ENCODE results near the gene MCM7. TPM values are rescaled to one million over a fixed set of nuclear protein-coding genes. Genes with fewer than 3 reads are reported as not detected.

MCM7 gene
- total and polyA plus RNA-seq, 2 of the 13 experiments (the other 11 are each of a cell fraction or from before 2014, with no cell fraction given): 84.5 to 214 TPM

DNA sequence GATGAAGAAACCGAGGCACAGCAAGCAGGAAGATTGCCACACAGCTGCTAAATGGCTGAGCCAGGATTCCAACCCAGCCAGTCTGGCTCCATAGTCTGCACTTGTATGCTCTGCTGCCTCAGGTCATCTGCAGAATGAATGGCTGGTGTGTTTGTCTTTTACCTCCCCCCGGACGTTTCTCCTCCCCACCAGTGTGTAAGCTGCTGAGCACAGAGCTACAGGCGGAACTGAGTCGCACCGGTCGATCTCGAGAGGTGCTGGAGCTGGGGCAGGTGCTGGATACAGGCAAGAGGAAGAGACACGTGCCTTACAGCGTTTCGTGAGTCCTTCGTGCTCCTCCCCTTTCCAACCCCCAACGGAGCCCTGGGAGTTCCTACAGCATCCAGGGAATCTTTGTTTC is 20.9 kb upstream of the MCM7 start (continued):
- TF ChIP-seq, protein P1, sequence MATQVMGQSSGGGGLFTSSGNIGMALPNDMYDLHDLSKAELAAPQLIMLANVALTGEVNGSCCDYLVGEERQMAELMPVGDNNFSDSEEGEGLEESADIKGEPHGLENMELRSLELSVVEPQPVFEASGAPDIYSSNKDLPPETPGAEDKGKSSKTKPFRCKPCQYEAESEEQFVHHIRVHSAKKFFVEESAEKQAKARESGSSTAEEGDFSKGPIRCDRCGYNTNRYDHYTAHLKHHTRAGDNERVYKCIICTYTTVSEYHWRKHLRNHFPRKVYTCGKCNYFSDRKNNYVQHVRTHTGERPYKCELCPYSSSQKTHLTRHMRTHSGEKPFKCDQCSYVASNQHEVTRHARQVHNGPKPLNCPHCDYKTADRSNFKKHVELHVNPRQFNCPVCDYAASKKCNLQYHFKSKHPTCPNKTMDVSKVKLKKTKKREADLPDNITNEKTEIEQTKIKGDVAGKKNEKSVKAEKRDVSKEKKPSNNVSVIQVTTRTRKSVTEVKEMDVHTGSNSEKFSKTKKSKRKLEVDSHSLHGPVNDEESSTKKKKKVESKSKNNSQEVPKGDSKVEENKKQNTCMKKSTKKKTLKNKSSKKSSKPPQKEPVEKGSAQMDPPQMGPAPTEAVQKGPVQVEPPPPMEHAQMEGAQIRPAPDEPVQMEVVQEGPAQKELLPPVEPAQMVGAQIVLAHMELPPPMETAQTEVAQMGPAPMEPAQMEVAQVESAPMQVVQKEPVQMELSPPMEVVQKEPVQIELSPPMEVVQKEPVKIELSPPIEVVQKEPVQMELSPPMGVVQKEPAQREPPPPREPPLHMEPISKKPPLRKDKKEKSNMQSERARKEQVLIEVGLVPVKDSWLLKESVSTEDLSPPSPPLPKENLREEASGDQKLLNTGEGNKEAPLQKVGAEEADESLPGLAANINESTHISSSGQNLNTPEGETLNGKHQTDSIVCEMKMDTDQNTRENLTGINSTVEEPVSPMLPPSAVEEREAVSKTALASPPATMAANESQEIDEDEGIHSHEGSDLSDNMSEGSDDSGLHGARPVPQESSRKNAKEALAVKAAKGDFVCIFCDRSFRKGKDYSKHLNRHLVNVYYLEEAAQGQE (IDR thresholded peaks at IDR 0.05; ENCODE audit: borderline replicate concordance in 1 of 2, low read depth in 1 of 2, low read length in 2 of 2): no peak
- TF ChIP-seq, protein P2, sequence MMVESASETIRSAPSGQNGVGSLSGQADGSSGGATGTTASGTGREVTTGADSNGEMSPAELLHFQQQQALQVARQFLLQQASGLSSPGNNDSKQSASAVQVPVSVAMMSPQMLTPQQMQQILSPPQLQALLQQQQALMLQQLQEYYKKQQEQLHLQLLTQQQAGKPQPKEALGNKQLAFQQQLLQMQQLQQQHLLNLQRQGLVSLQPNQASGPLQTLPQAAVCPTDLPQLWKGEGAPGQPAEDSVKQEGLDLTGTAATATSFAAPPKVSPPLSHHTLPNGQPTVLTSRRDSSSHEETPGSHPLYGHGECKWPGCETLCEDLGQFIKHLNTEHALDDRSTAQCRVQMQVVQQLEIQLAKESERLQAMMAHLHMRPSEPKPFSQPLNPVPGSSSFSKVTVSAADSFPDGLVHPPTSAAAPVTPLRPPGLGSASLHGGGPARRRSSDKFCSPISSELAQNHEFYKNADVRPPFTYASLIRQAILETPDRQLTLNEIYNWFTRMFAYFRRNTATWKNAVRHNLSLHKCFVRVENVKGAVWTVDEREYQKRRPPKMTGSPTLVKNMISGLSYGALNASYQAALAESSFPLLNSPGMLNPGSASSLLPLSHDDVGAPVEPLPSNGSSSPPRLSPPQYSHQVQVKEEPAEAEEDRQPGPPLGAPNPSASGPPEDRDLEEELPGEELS (CRISPR knock-in tag; IDR thresholded peaks at IDR 0.05): peak; percentile 53; the same call in 1 of the 2 replicates
- no peak for TF ChIP-seq NAIF1 (CRISPR knock-in tag; IDR thresholded peaks at IDR 0.05; ENCODE audit: borderline replicate concordance)
- no peak for TF ChIP-seq PRPF4 (IDR thresholded peaks at IDR 0.05; ENCODE audit: low read depth, low read length, poor library complexity, severe bottlenecking)
- no peak for TF ChIP-seq NFKBIZ (CRISPR knock-in tag; IDR thresholded peaks at IDR 0.05)
- no peak for TF ChIP-seq REL (CRISPR knock-in tag; conservative IDR thresholded peaks at IDR 0.05)
- no peak for TF ChIP-seq FOXO1 (CRISPR knock-in tag; IDR thresholded peaks at IDR 0.05)
- no peak for TF ChIP-seq ARNT (IDR thresholded peaks at IDR 0.05)
- no peak; the same call in 1 of the 2 replicates for TF ChIP-seq ZNF460 (CRISPR knock-in tag; IDR thresholded peaks at IDR 0.05; ENCODE audit: borderline replicate concordance)
- TF ChIP-seq, protein P3, sequence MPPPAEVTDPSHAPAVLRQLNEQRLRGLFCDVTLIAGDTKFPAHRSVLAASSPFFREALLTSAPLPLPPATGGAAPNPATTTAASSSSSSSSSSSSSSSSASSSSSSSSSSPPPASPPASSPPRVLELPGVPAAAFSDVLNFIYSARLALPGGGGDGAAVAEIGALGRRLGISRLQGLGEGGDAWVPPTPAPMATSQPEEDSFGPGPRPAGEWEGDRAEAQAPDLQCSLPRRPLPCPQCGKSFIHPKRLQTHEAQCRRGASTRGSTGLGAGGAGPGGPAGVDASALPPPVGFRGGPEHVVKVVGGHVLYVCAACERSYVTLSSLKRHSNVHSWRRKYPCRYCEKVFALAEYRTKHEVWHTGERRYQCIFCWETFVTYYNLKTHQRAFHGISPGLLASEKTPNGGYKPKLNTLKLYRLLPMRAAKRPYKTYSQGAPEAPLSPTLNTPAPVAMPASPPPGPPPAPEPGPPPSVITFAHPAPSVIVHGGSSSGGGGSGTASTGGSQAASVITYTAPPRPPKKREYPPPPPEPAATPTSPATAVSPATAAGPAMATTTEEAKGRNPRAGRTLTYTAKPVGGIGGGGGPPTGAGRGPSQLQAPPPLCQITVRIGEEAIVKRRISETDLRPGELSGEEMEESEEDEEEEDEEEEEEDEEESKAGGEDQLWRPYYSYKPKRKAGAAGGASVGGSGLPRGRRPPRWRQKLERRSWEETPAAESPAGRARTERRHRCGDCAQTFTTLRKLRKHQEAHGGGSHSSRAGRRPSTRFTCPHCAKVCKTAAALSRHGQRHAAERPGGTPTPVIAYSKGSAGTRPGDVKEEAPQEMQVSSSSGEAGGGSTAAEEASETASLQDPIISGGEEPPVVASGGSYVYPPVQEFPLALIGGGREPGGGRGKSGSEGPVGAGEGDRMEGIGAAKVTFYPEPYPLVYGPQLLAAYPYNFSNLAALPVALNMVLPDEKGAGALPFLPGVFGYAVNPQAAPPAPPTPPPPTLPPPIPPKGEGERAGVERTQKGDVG (CRISPR knock-in tag; IDR thresholded peaks at IDR 0.05; ENCODE audit: borderline replicate concordance): no peak
- no peak for TF ChIP-seq KMT2B (CRISPR knock-in tag; IDR thresholded peaks at IDR 0.05)
- TF ChIP-seq, protein P4, sequence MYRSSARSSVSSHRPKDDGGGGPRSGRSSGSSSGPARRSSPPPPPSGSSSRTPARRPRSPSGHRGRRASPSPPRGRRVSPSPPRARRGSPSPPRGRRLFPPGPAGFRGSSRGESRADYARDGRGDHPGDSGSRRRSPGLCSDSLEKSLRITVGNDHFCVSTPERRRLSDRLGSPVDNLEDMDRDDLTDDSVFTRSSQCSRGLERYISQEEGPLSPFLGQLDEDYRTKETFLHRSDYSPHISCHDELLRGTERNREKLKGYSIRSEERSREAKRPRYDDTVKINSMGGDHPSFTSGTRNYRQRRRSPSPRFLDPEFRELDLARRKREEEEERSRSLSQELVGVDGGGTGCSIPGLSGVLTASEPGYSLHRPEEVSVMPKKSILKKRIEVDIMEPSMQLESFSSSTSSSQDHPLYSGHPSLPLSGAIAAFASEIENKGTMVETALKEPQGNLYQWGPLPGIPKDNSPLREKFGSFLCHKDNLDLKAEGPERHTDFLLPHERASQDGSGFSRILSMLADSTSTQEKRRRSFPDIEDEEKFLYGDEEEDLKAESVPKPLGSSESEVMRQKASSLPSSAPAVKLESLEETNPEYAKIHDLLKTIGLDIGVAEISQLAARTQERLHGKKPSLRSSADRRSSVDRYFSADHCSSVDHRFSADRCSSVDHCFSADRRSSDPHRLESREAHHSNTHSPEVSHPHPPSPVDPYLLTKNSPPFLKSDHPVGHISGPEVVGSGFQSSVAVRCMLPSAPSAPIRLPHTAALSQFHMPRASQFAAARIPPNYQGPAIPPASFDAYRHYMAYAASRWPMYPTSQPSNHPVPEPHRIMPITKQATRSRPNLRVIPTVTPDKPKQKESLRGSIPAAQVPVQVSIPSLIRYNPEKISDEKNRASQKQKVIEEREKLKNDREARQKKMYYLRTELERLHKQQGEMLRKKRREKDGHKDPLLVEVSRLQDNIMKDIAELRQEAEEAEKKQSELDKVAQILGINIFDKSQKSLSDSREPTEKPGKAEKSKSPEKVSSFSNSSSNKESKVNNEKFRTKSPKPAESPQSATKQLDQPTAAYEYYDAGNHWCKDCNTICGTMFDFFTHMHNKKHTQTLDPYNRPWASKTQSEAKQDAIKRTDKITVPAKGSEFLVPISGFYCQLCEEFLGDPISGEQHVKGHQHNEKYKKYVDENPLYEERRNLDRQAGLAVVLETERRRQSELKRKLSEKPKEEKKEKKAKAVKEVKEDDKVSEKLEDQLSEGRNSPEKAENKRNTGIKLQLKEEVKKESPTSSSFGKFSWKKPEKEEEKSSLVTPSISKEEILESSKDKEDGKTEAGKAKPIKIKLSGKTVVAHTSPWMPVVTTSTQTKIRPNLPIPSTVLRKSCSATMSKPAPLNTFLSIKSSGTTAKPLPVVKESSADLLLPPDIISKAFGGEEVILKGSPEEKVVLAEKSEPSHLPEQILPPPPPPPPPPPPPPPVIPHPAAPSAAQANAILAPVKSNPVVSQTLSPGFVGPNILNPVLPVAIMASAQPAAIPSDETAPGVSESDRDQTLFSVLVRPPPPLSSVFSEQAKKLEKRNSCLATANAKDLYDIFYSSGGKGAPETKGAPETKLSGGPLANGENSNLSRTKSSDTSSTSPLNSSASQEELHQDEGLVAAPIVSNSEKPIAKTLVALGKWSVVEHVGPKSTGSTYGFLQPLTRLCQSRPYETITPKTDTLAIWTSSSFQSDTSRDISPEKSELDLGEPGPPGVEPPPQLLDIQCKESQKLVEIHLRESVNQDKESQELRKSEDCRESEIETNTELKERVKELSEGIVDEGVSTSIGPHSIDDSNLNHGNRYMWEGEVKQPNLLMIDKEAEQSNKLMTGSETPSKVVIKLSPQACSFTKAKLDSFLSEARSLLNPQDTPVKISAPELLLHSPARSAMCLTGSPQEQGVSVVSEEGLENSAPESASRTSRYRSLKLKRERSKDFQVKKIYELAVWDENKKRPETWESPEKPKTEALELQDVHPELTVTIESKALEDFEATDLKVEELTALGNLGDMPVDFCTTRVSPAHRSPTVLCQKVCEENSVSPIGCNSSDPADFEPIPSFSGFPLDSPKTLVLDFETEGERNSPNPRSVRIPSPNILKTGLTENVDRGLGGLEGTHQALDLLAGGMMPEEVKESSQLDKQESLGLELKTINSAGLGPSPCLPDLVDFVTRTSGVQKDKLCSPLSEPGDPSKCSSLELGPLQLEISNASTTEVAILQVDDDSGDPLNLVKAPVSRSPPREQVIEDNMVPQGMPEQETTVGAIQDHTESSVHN (CRISPR knock-in tag; IDR thresholded peaks at IDR 0.05): no peak

Measured in HepG2 (cell line).